ENCODE results near the gene PCP2. TPM values are rescaled to one million over a fixed set of nuclear protein-coding genes. Genes with fewer than 3 reads are reported as not detected.

PCP2 gene
- total RNA-seq: 0.75 TPM in 1 of 2 replicates, not detected in the other

GRCh38 chr19:7633698-7634097, at the start of gene PCP2:
Gene PCP2, minus strand, starts transcription at chr19:7633719. Its CDS starts 262 bp downstream, at chr19:7633457.
- TF ChIP-seq CTCF (IDR thresholded peaks at IDR 0.05; ENCODE audit: insufficient read depth, low read length, poor library complexity, severe bottlenecking): no peak
- Histone ChIP-seq H3K4me3 (ENCODE audit: low read depth, low read length) (no peak within 1 kb of the TSS), H3K36me3 (ENCODE audit: control insufficient read depth, insufficient read depth, low read length) (no peaks in the 10 kb centered on the region), H3K27me3 (ENCODE audit: control insufficient read depth, insufficient read depth, low read length) (peaks cover 3% of the 10 kb centered on the region)
- no peak for DNase-seq (ENCODE audit: low read depth)

GRCh38 chr19:7682175-7682855, 48.8 kb upstream of the PCP2 start:
- no peak for DNase-seq (ENCODE audit: low read depth)
- Histone ChIP-seq H3K4me3 (ENCODE audit: low read depth, low read length) (peak overlapping the region; percentile 100), H3K36me3 (ENCODE audit: control insufficient read depth, insufficient read depth, low read length) (no peaks in the 10 kb centered on the region), H3K27me3 (ENCODE audit: control insufficient read depth, insufficient read depth, low read length) (peaks cover 14% of the 10 kb centered on the region)
- TF ChIP-seq CTCF (IDR thresholded peaks at IDR 0.05; ENCODE audit: insufficient read depth, low read length, poor library complexity, severe bottlenecking): no peak

GRCh38 chr19:7681340-7682174, 48.0 kb upstream of the PCP2 start:
- H3K36me3 ChIP-seq (ENCODE audit: control insufficient read depth, insufficient read depth, low read length): no peaks in the 10 kb centered on the region
- peak overlapping the region; percentile 100 for H3K4me3 ChIP-seq (ENCODE audit: low read depth, low read length)
- TF ChIP-seq CTCF (IDR thresholded peaks at IDR 0.05; ENCODE audit: insufficient read depth, low read length, poor library complexity, severe bottlenecking): peak; percentile 74
- H3K27me3 ChIP-seq (ENCODE audit: control insufficient read depth, insufficient read depth, low read length): peaks cover 15% of the 10 kb centered on the region
- DNase-seq (ENCODE audit: low read depth): peak; percentile 31

GRCh38 chr19:7680606-7681339, 47.3 kb upstream of the PCP2 start, which contains the start of gene TRAPPC5:
Gene TRAPPC5, plus strand, starts transcription at chr19:7680833. Its CDS starts 1,421 bp downstream, at chr19:7682254.
- Histone ChIP-seq H3K27me3 (ENCODE audit: control insufficient read depth, insufficient read depth, low read length) (peaks cover 15% of the 10 kb centered on the region), H3K4me3 (ENCODE audit: low read depth, low read length) (peak within 1 kb of the TSS; percentile 100), H3K36me3 (ENCODE audit: control insufficient read depth, insufficient read depth, low read length) (no peaks in the 10 kb centered on the region)
- peak; percentile 5 for TF ChIP-seq CTCF (IDR thresholded peaks at IDR 0.05; ENCODE audit: insufficient read depth, low read length, poor library complexity, severe bottlenecking)
- DNase-seq (ENCODE audit: low read depth): peak; percentile 41

GRCh38 chr19:7679771-7680605, 46.5 kb upstream of the PCP2 start:
- no peaks in the 10 kb centered on the region for H3K36me3 ChIP-seq (ENCODE audit: control insufficient read depth, insufficient read depth, low read length)
- H3K4me3 ChIP-seq (ENCODE audit: low read depth, low read length): peak overlapping the region; percentile 15
- DNase-seq (ENCODE audit: low read depth): no peak
- H3K27me3 ChIP-seq (ENCODE audit: control insufficient read depth, insufficient read depth, low read length): peaks cover 15% of the 10 kb centered on the region
- no peak for TF ChIP-seq CTCF (IDR thresholded peaks at IDR 0.05; ENCODE audit: insufficient read depth, low read length, poor library complexity, severe bottlenecking)
